Keratinocyte (primary cell): Measurements from ENCODE around the gene SPTLC3. TPM values are rescaled to one million over a fixed set of nuclear protein-coding genes. Genes with fewer than 3 reads are reported as not detected.

ENCODE experiments used
- DNase-seq: peaks from one replicate; pipeline ENCODE4 v3.0.0-alpha.2; 2011; ENCODE audit warnings: low read depth, missing footprints, low spot score
- FAIRE-seq: peaks from 2 replicates; lab custom pipeline; 2011; peaks lifted over from hg19 to GRCh38; lab: Jason Lieb, UNC
- H2AFZ ChIP-seq: 2 replicates; pipeline ENCODE4 v1.6.0; 2012; ENCODE audit warnings: low read length, control low read depth, inconsistent platforms; ENCODE audit not compliant: control insufficient read depth
- H3K27ac ChIP-seq: 2 replicates; pipeline ENCODE4 v1.5.1; 2011; ENCODE audit warnings: low read length; ENCODE audit not compliant: control insufficient read depth, insufficient read depth
- H3K27me3 ChIP-seq: 3 replicates; pipeline ENCODE4 v1.6.0; 2011; ENCODE audit warnings: low read length; ENCODE audit not compliant: control insufficient read depth, insufficient read depth; ENCODE audit errors: extremely low read depth
- H3K36me3 ChIP-seq, 2 experiments: 2 replicates in 1 of 2; 3 replicates in 1 of 2; pipeline ENCODE4 v1.5.1; 2011; ENCODE audit warnings: low read length in 2 of 2, mild to moderate bottlenecking in 1 of 2; ENCODE audit not compliant: control insufficient read depth in 2 of 2, insufficient read depth in 2 of 2; ENCODE audit errors: extremely low read depth in 1 of 2
- H3K4me1 ChIP-seq: 3 replicates; pipeline ENCODE4 v1.5.1; 2011; ENCODE audit warnings: low read length; ENCODE audit not compliant: control insufficient read depth, insufficient read depth; ENCODE audit errors: extremely low read depth
- H3K4me2 ChIP-seq: 3 replicates; pipeline ENCODE4 v1.6.0; 2011; ENCODE audit warnings: low read depth, low read length; ENCODE audit not compliant: control insufficient read depth, insufficient read depth; ENCODE audit errors: extremely low read depth
- H3K4me3 ChIP-seq, 3 experiments: fragments of 200-600 bp in 1 of 3; sonication (generic) in 1 of 3; 2 replicates in 2 of 3; 3 replicates in 1 of 3; pipeline ENCODE4 v1.5.1; 2011 to 2016; ENCODE audit warnings: low read length in 3 of 3, mild to moderate bottlenecking in 3 of 3, control low read depth in 2 of 3, inconsistent platforms in 1 of 3, low read depth in 1 of 3, mixed read lengths in 1 of 3, mixed run types in 1 of 3, moderate library complexity in 1 of 3; ENCODE audit not compliant: control insufficient read depth in 2 of 3, insufficient read depth in 2 of 3; ENCODE audit errors: extremely low read depth in 1 of 3
- H3K79me2 ChIP-seq: 2 replicates; pipeline ENCODE4 v1.6.0; 2012; ENCODE audit warnings: low read length; ENCODE audit not compliant: control insufficient read depth, insufficient read depth
- H3K9ac ChIP-seq: 3 replicates; pipeline ENCODE4 v1.6.0; 2011; ENCODE audit warnings: low read length; ENCODE audit not compliant: control insufficient read depth, insufficient read depth; ENCODE audit errors: extremely low read depth
- H3K9me1 ChIP-seq: 3 replicates; pipeline ENCODE4 v1.6.0; 2011; ENCODE audit warnings: low read length; ENCODE audit not compliant: control insufficient read depth, insufficient read depth; ENCODE audit errors: extremely low read depth
- H3K9me3 ChIP-seq: 2 replicates; pipeline ENCODE4 v1.5.1; 2012; ENCODE audit warnings: low read depth, low read length; ENCODE audit not compliant: control insufficient read depth
- H4K20me1 ChIP-seq: 3 replicates; pipeline ENCODE4 v1.6.0; 2011; ENCODE audit warnings: low read length; ENCODE audit not compliant: control insufficient read depth, insufficient read depth; ENCODE audit errors: extremely low read depth
- EZH2 ChIP-seq: IDR thresholded peaks from one replicate; pipeline ENCODE4 v1.6.1; 2012; ENCODE audit warnings: inconsistent platforms, mild to moderate bottlenecking, low read length, moderate library complexity
- dilution Hi-C: fragments of 300-500 bp; cut with MboI; formaldehyde crosslinking; loops from one replicate; pipeline ENCODE4 v1.7.0; 2020; ENCODE audit warnings: low sequenced_read_pairs; ENCODE audit not compliant: extremely low pct_ligation_motif_present
- polyA plus RNA-seq, 5 experiments: library from polyadenylated mRNA; depleted of rRNA in 3 of 5; stranded (reverse) in 3 of 5; stranded (forward) in 1 of 5; unstranded in 1 of 5; fragments of >200 nt; gene quantifications; 1 replicate in 1 of 5; 2 replicates in 3 of 5; 3 replicates in 1 of 5; pipeline versions ENCODE4 v1.2.1 to v1.2.3, GENCODE V29; 2011 to 2012; ENCODE audit warnings: missing spikeins in 2 of 5, low read depth in 1 of 5, low replicate concordance in 1 of 5
- TF ChIP-seq, protein P1 (sequence below), 3 experiments: IDR thresholded peaks in 1 of 3; conservative IDR thresholded peaks in 1 of 3; optimal IDR thresholded peaks in 1 of 3; 2 replicates in 2 of 3; 3 replicates in 1 of 3; pipeline versions ENCODE3 to v1.5.1; 2011; ENCODE audit warnings: low read length in 3 of 3, mild to moderate bottlenecking in 3 of 3, moderate library complexity in 2 of 3, control low read depth in 1 of 3, inconsistent platforms in 1 of 3; ENCODE audit not compliant: insufficient read depth in 2 of 3; ENCODE audit errors: extremely low read depth in 1 of 3

The SPTLC3 gene
- polyA plus RNA-seq, 1 donor (not counting 4 experiments of a cell fraction or from before 2014, with no cell fraction given) = 11.4 TPM

DNA sequence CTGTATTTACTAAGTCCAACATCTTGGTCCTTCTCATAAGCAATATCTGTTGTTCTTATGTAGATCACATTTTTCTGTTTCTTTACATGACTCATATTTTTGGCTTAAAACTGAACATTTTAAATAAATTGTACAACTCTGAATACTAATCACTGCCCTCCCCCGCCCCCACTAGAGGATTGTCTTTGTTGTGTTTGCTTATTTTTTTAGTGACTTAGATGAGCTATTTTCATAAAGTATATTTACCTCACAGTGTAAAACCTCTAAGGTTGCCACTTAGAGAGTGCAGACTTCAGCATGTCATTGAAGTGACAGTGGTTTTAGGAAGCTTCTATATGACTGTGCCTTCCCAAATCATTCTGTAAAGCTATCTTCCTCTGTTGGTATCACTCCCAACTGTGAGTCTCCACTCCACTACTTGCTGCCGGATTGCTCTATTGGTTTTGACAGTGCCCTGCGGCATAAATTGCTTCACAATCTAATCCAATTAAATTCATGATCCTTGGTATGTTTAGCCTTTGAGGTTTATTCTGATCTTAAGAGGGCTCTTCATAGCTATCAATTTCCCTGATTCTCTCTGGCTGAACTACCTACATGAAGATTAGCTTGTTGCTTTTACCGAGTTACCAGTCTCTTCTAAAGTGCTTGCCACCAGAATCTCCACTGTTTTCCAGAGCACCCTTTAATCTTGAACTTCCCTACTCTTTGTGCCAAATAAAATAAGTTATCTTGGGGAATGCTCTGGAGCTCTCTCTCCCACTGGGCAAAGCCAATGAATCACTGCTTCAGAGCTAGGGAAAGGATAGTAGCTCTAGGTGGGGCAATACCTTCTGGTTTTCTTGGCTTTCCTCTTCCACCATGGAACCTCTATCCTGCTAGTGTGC is 33.0 kb downstream of the SPTLC3 start:
- dilution Hi-C loops = no loop called here
- Histone ChIP-seq H3K9ac (no peak overlapping the region), H3K4me1 (no peaks in the 10 kb centered on the region), H3K9me1 (no peaks in the 10 kb centered on the region), H3K9me3 (no peaks in the 10 kb centered on the region), H3K36me3 (peaks cover 0 to 3% of the 10 kb centered on the region in 2 experiments), H4K20me1 (no peaks in the 10 kb centered on the region), H3K4me2 (no peak overlapping the region), H3K27me3 (no peaks in the 10 kb centered on the region), H3K79me2 (no peaks in the 10 kb centered on the region), H3K4me3 (no peak overlapping the region), H3K27ac (no peak overlapping the region), H2AFZ (no peak overlapping the region)
- DNase-seq = no peak
- FAIRE-seq = peak; percentile 29
- TF ChIP-seq, protein P1, sequence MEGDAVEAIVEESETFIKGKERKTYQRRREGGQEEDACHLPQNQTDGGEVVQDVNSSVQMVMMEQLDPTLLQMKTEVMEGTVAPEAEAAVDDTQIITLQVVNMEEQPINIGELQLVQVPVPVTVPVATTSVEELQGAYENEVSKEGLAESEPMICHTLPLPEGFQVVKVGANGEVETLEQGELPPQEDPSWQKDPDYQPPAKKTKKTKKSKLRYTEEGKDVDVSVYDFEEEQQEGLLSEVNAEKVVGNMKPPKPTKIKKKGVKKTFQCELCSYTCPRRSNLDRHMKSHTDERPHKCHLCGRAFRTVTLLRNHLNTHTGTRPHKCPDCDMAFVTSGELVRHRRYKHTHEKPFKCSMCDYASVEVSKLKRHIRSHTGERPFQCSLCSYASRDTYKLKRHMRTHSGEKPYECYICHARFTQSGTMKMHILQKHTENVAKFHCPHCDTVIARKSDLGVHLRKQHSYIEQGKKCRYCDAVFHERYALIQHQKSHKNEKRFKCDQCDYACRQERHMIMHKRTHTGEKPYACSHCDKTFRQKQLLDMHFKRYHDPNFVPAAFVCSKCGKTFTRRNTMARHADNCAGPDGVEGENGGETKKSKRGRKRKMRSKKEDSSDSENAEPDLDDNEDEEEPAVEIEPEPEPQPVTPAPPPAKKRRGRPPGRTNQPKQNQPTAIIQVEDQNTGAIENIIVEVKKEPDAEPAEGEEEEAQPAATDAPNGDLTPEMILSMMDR (optimal IDR thresholded peaks at IDR 0.05 in 1 of 3, IDR thresholded peaks at IDR 0.05 in 1 of 3, conservative IDR thresholded peaks at IDR 0.05 in 1 of 3; ENCODE audit: extremely low read depth in 1 of 3, insufficient read depth in 2 of 3, low read length in 3 of 3) = no peak

DNA sequence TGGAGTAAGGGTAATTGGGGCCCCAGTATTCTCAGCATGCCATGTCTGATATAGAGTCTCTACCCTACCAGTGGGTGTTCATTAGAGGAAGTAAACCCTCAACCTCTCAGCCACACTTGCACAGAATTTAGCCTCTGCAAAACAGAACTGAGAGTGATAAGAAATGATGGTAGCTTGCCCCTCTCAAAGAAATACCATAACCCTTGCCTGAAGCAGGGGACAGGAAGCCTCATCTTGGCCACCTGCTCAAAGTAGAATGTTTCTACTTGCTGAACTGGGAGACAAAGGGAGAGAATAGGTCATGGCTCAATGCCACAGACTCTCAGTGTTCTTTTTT is 33.7 kb downstream of the SPTLC3 start:
- H3K9ac ChIP-seq = no peak overlapping the region
- H3K4me2 ChIP-seq = no peak overlapping the region
- H3K9me3 ChIP-seq = no peaks in the 10 kb centered on the region
- H3K27ac ChIP-seq = no peak overlapping the region
- peaks cover 0 to 3% of the 10 kb centered on the region in 2 experiments for H3K36me3 ChIP-seq
- dilution Hi-C loops = no loop called here
- no peaks in the 10 kb centered on the region for H3K9me1 ChIP-seq
- TF ChIP-seq EZH2 = no peak
- TF ChIP-seq, protein P1 (optimal IDR thresholded peaks at IDR 0.05 in 1 of 3, IDR thresholded peaks at IDR 0.05 in 1 of 3, conservative IDR thresholded peaks at IDR 0.05 in 1 of 3; ENCODE audit: extremely low read depth in 1 of 3, insufficient read depth in 2 of 3, low read length in 3 of 3) = no peak
- H2AFZ ChIP-seq = no peak overlapping the region
- FAIRE-seq = no peak
- no peaks in the 10 kb centered on the region for H3K79me2 ChIP-seq
- H3K27me3 ChIP-seq = no peaks in the 10 kb centered on the region
- no peaks in the 10 kb centered on the region for H3K4me1 ChIP-seq
- no peak overlapping the region for H3K4me3 ChIP-seq
- no peak for DNase-seq
- H4K20me1 ChIP-seq = no peaks in the 10 kb centered on the region
